Testis (tissue), 3 donors: ENCODE measurements around the gene TTC32. TPM values are rescaled to one million over a fixed set of nuclear protein-coding genes. Genes with fewer than 3 reads are reported as not detected.

Experiments
- DNase-seq: peaks from one replicate; pipeline ENCODE4 v3.0.0-alpha.2; 2019
- H3K27ac ChIP-seq, 2 donors: fragments of 200-600 bp; sonication (generic); one replicate each; pipeline ENCODE4 v1.5.1; 2019
- H3K27me3 ChIP-seq: fragments of 200-600 bp; sonication (generic); one replicate; pipeline ENCODE4 v1.5.1; 2019
- H3K36me3 ChIP-seq: fragments of 200-600 bp; sonication (generic); one replicate; pipeline ENCODE4 v1.5.1; 2017; ENCODE audit warnings: low read depth; ENCODE audit errors: missing control alignments
- H3K4me1 ChIP-seq: fragments of 200-600 bp; sonication (generic); one replicate; pipeline ENCODE4 v1.5.1; 2019
- H3K4me3 ChIP-seq, 2 donors: fragments of 200-600 bp; sonication (generic); one replicate each; pipeline ENCODE4 v1.5.1; 2017 to 2019
- H3K9me3 ChIP-seq: fragments of 200-600 bp; sonication (generic); one replicate; pipeline ENCODE4 v1.5.1; 2017
- POLR2A ChIP-seq: fragments of 450-650 bp; IDR thresholded peaks from one replicate; pipeline ENCODE4 v1.6.1; 2017; ENCODE audit warnings: antibody characterized with exemption, mild to moderate bottlenecking, moderate library complexity
- WGBS, 2 donors: methylation state at CpG; one replicate each; pipeline ENCODE4 v1.1.5; 2018; 5-methylcytosine and 5-hydroxymethylcytosine counted together
- intact Hi-C: fragments of 100-400 bp; cut with DNase I; formaldehyde crosslinking; loops from one replicate; pipeline ENCODE4 v1.15.1; 2023; ENCODE audit warnings: low total_unique reads
- polyA plus RNA-seq: library from polyadenylated mRNA; stranded (reverse); fragments of 350-450 nt; fragmentation: Illumina TruSeq; extraction: RNeasy Lipid Tissue Mini Kit (QIAGEN cat#74804); gene quantifications from one replicate; pipeline ENCODE4 v1.2.3, GENCODE V29; 2014; ENCODE audit warnings: low read depth, low replicate concordance; ENCODE audit not compliant: insufficient read depth
- total RNA-seq, 2 donors: library from RNA; depleted of rRNA; stranded (reverse); fragments of >200 nt; gene quantifications; one replicate each; pipeline ENCODE4 v1.2.3, GENCODE V29; 2016
- TF ChIP-seq, protein P1 (sequence below), 3 experiments: fragments of 450-650 bp in 2 of 3; fragments of 200-600 bp in 1 of 3; sonication (generic) in 1 of 3; IDR thresholded peaks; one replicate each; pipeline ENCODE4 v1.5.1; 2016 to 2019; ENCODE audit warnings: antibody characterized with exemption in 3 of 3, mild to moderate bottlenecking in 2 of 3, moderate library complexity in 1 of 3

TTC32 gene
- total and polyA plus RNA-seq, 3 donors from 2014 or later: 24.4 to 29.9 (median 25.6) TPM

DNA sequence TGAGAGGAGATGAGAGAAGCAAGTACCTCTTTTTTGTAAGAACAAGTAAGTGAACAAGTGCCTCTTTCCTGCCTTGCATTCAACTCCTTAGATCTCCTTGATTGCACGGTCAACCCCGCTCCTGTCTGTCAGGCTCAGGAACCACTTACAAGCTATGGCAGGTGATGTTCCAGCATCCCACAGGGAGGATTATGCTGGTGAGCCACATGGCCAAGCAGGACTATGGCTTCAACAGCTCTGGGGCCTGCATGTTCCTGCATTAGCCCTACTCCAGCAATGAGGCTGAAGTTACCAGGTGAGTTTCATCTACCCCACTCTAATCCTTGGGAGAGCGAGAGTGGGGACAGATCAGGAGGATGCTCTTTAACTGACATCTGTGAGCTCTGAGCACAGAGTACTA, 29.5 kb downstream of the TTC32 start:
- Histone ChIP-seq H3K27ac (no peak overlapping the region), H3K4me3 (no peak overlapping the region), H3K4me1 (peaks cover 3% of the 10 kb centered on the region), H3K9me3 (no peaks in the 10 kb centered on the region), H3K27me3 (no peaks in the 10 kb centered on the region), H3K36me3 (no peaks in the 10 kb centered on the region)
- no peak for TF ChIP-seq POLR2A
- TF ChIP-seq, protein P1, sequence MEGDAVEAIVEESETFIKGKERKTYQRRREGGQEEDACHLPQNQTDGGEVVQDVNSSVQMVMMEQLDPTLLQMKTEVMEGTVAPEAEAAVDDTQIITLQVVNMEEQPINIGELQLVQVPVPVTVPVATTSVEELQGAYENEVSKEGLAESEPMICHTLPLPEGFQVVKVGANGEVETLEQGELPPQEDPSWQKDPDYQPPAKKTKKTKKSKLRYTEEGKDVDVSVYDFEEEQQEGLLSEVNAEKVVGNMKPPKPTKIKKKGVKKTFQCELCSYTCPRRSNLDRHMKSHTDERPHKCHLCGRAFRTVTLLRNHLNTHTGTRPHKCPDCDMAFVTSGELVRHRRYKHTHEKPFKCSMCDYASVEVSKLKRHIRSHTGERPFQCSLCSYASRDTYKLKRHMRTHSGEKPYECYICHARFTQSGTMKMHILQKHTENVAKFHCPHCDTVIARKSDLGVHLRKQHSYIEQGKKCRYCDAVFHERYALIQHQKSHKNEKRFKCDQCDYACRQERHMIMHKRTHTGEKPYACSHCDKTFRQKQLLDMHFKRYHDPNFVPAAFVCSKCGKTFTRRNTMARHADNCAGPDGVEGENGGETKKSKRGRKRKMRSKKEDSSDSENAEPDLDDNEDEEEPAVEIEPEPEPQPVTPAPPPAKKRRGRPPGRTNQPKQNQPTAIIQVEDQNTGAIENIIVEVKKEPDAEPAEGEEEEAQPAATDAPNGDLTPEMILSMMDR (IDR thresholded peaks at IDR 0.05): no peak
- intact Hi-C loops: no loop called here
- WGBS, 2 donors: 82 to 94% methylated on average over 3 of the region's 3 CpGs
- DNase-seq: no peak

DNA sequence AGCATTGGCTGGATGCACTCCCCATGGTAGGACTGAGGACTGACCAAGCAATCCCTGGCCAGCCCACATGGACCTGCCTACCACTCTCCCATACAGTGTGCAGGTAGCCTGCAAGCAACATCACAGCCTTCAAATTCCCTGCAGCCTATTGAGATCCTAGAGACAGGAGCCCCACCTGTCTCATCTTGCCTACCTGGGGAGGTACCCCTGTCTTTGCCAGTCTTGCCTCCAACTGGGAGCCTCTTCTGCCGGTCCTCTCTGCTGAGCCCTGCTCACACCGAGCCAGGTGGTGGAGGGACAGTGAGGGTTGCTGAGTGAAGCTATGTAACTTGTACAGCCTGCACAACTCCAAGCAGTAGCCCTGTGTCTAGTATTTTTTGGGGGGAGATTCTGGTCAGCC, 29.9 kb downstream of the TTC32 start:
- H3K4me1 ChIP-seq: peaks cover 3% of the 10 kb centered on the region
- no peak for DNase-seq
- intact Hi-C loops: no loop called here
- H3K36me3 ChIP-seq: no peaks in the 10 kb centered on the region
- no peak overlapping the region for H3K27ac ChIP-seq
- no peaks in the 10 kb centered on the region for H3K9me3 ChIP-seq
- TF ChIP-seq, protein P1 (IDR thresholded peaks at IDR 0.05): no peak
- no peak for TF ChIP-seq POLR2A
- H3K4me3 ChIP-seq: no peak overlapping the region
- 100% methylated on average over 2 of the region's 2 CpGs for WGBS, 2 donors
- no peaks in the 10 kb centered on the region for H3K27me3 ChIP-seq

DNA sequence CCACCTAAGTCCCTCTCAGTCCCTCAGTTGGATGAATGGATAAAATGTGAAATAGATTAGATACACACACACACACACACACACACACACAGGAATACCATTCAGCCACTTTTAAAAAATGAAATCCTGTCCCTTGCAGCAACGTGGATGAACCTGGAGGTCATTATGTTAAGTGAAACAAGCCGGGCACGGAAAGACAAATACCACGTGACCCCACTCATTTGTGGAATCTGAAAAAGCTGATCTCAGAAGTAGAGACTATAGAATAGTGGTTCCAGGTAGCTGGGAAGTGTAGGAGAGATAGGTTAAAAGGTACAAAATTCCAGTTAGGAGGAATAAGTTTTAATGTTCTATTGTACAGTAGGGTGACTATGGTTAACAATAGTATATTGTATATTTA, 31.0 kb downstream of the TTC32 start:
- no peak overlapping the region for H3K4me3 ChIP-seq
- intact Hi-C loops: no loop called here
- 90 to 94% methylated on average over 4 of the region's 4 CpGs for WGBS, 2 donors

DNA sequence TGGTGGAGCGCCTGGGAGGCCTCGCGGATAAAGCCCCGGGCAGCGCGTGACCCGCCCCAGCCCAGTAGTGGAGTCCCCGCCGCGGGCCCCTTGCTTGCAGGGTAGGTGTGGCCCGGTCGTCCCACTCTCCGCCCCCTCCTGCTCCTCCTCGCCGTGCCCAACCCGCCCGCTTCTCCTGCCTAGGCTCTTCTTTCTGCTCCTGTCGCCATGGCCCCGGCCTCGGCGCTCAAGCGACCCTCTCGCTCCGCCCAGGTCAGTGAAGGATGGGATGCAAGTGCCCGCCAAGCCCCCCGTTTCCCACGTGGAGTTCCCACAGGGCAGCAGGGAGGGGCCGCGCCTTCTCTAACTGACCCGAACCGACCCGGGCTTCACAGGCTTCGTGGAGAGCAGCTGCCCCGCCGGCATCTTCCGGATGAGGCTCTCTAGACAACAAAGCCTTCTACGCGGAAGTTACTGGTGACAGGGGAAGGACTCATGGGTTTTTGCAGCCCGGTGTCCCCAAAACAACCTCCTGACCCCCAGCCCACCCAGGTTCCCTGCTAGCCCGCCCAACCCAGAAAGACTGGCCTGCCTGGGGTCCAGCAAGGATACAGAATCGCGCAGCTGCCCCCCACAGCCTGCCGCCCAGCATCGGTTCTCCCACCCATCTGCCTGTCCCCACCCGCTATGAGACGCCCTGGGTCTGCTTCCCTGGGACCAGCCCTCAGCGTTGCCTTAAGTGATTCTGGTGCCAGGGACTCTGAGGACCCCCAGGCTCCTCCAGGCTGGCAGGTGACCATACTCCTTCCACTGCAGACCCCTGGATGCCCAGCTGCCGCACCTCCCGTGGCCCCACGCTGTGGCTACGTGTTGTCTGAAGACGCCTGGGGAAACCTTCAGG, 32.8 kb downstream of the TTC32 start:
- intact Hi-C loops: loop anchor here (10.0 kb wide), 2 partner anchors 504 to 824 kb away; no protein-coding TSS in a partner anchor
- Histone ChIP-seq H3K9me3 (no peaks in the 10 kb centered on the region), H3K4me1 (peaks cover 3% of the 10 kb centered on the region), H3K4me3 (peak overlapping the region; percentile 43 to 68), H3K36me3 (no peaks in the 10 kb centered on the region), H3K27ac (no peak overlapping the region), H3K27me3 (no peaks in the 10 kb centered on the region)
- WGBS, 2 donors: 2 to 19% methylated on average over 25 to 52 of the region's 52 CpGs
- no peak for TF ChIP-seq POLR2A
- TF ChIP-seq, protein P1 (IDR thresholded peaks at IDR 0.05): no peak
- peak; percentile 69 for DNase-seq

More for the DNA sequence above, 31.0 kb downstream of the TTC32 start:
- TF ChIP-seq POLR2A: no peak
- TF ChIP-seq, protein P1 (IDR thresholded peaks at IDR 0.05): no peak
- Histone ChIP-seq H3K4me1 (peaks cover 3% of the 10 kb centered on the region), H3K36me3 (no peaks in the 10 kb centered on the region), H3K27ac (no peak overlapping the region), H3K27me3 (no peaks in the 10 kb centered on the region), H3K9me3 (no peaks in the 10 kb centered on the region)
- no peak for DNase-seq
